Activated T-cell treated with anti-CD3 and anti-CD28 coated beads, Interleukin-2, amount 50 U/mL, for 24 hours (primary cell): ENCODE measurements around the gene HSPA12B.

ENCODE experiments used
- DNase-seq: peaks from one replicate; pipeline ENCODE4 v3.0.0-alpha.2; 2020
- H3K27ac Mint-ChIP-seq: 2 replicates; pipeline ENCODE4 v1.8.0; 2020; ENCODE audit warnings: mild to moderate bottlenecking, mixed read lengths
- H3K27me3 Mint-ChIP-seq: 2 replicates; pipeline ENCODE4 v1.8.0; 2020; ENCODE audit warnings: mixed read lengths
- H3K36me3 Mint-ChIP-seq: 2 replicates; pipeline ENCODE4 v1.8.0; 2020; ENCODE audit warnings: low read depth, mixed read lengths
- H3K4me1 Mint-ChIP-seq: 2 replicates; pipeline ENCODE4 v1.8.0; 2020; ENCODE audit warnings: low read depth, mixed read lengths
- H3K4me3 Mint-ChIP-seq: 2 replicates; pipeline ENCODE4 v1.8.0; 2020; ENCODE audit warnings: mild to moderate bottlenecking, moderate library complexity, mixed read lengths
- H3K9me3 Mint-ChIP-seq: 2 replicates; pipeline ENCODE4 v1.8.0; 2020; ENCODE audit warnings: mixed read lengths

HSPA12B gene

DNA sequence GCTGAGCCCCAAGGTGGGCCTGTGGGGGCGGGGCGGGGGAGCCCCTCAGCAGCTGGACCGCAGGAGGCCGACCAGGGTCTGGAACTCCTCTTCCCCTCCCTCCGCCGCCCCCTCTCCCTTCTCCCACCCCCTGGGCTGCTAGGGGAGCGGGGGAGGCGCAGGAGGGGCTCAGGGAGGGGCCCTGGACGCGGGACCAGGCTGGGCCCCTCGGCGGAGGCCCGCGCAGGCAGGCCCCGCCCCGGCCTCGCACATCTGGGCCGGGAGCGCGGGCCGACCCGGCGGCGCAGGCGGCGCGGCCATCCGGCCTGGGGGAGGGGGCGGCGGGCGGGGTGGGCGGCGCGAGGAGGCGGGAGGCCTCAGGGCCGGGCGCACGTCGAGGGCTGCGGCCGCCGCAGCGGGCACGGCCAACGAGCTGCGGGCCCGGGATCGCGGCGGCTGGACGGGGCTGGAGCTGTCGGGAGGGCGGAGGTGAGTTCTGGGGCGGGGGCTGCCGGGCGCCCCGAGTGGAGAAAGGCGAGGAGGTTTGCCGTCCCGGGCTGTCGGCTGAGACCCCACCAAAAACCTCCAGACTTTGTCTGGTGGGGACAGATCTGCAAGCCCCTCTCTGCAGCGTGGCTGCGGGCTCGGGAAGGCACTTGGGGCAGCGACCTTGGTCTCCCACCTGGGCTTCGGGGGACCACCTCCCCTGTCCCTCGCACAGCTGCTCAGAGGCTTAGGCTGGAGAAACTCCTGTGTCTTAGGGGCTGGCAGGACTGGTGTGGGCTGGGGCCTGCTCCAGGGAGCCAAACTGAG is at the start of gene HSPA12B:
HSPA12B (plus strand) TSS at position 359 of the 792 bp plus-strand sequence. CDS start 5,990 bp downstream, outside the sequence.
- H3K9me3 Mint-ChIP-seq: no peaks in the 10 kb centered on the region
- no peak for DNase-seq
- no peak within 1 kb of the TSS for H3K4me3 Mint-ChIP-seq
- no peak within 1 kb of the TSS for H3K27ac Mint-ChIP-seq
- H3K27me3 Mint-ChIP-seq: peaks cover 51% of the 10 kb centered on the region
- no peaks in the 10 kb centered on the region for H3K36me3 Mint-ChIP-seq
- no peaks in the 10 kb centered on the region for H3K4me1 Mint-ChIP-seq

GRCh38 chr20:3685341-3685740 is 47.1 kb upstream of the HSPA12B start:
- no peak overlapping the region for H3K27ac Mint-ChIP-seq
- no peak overlapping the region for H3K4me3 Mint-ChIP-seq
- no peaks in the 10 kb centered on the region for H3K36me3 Mint-ChIP-seq
- no peak for DNase-seq
- no peaks in the 10 kb centered on the region for H3K9me3 Mint-ChIP-seq
- peaks cover 45% of the 10 kb centered on the region for H3K27me3 Mint-ChIP-seq
- peaks cover 2% of the 10 kb centered on the region for H3K4me1 Mint-ChIP-seq

DNA sequence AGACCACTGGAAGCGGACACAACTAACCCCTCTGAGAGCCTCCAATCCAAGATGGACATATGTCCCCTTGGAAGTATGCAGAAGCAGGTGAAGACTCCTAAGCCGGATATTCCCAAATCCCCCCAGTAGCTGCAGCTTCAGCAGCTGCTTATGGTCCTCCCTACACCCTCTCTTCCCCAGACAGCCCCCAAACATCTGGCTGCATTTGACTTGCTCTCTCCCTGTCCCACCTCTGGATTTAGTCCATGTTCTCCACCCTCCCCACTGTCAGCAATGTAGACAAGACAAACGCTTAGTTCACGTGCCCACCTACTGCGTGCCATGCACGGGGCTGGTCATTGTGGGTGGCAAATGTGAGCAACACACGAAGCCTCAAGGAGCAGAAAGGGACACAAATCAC is 46.1 kb upstream of the HSPA12B start:
- Mint-ChIP-seq H3K36me3 (no peaks in the 10 kb centered on the region), H3K4me1 (no peaks in the 10 kb centered on the region), H3K4me3 (no peak overlapping the region), H3K9me3 (no peaks in the 10 kb centered on the region), H3K27me3 (peaks cover 34% of the 10 kb centered on the region), H3K27ac (no peak overlapping the region)
- no peak for DNase-seq

- no peak for DNase-seq
- H3K27ac Mint-ChIP-seq: no peak overlapping the region
- H3K27me3 Mint-ChIP-seq: peaks cover 31% of the 10 kb centered on the region
- H3K4me1 Mint-ChIP-seq: no peaks in the 10 kb centered on the region
- no peak overlapping the region for H3K4me3 Mint-ChIP-seq
- H3K36me3 Mint-ChIP-seq: no peaks in the 10 kb centered on the region
- H3K9me3 Mint-ChIP-seq: no peaks in the 10 kb centered on the region
Measured at GRCh38 chr20:3686867-3687321, 45.6 kb upstream of the HSPA12B start.

- Mint-ChIP-seq H3K4me1 (no peaks in the 10 kb centered on the region), H3K27ac (no peak overlapping the region), H3K9me3 (no peaks in the 10 kb centered on the region), H3K4me3 (no peak overlapping the region), H3K27me3 (peaks cover 26% of the 10 kb centered on the region), H3K36me3 (no peaks in the 10 kb centered on the region)
- DNase-seq: no peak
Measured at GRCh38 chr20:3687655-3688054, 44.8 kb upstream of the HSPA12B start.

DNA sequence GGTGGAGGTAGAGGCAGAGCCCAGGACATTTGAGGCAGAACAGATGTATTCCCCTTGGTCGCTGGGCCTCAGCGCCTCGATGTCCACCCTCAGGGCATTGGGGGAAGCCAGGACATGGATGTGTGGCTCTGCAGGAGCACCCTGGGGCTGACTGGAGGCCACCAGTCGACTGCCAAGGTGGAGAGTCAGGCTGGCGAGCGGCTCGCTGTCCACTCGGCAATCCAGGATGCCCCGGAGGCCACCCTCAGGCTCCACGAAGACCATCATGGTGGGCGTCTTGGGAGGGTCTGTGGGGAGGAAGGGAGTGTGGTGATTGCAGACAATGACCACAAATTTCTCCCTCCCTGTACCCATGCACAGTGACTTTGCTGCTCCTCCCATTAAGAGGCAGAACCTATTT is 42.5 kb upstream of the HSPA12B start:
- Mint-ChIP-seq H3K9me3 (no peaks in the 10 kb centered on the region), H3K36me3 (no peaks in the 10 kb centered on the region), H3K4me3 (no peak overlapping the region), H3K27ac (no peak overlapping the region), H3K27me3 (peaks cover 9% of the 10 kb centered on the region), H3K4me1 (no peaks in the 10 kb centered on the region)
- DNase-seq: no peak

DNA sequence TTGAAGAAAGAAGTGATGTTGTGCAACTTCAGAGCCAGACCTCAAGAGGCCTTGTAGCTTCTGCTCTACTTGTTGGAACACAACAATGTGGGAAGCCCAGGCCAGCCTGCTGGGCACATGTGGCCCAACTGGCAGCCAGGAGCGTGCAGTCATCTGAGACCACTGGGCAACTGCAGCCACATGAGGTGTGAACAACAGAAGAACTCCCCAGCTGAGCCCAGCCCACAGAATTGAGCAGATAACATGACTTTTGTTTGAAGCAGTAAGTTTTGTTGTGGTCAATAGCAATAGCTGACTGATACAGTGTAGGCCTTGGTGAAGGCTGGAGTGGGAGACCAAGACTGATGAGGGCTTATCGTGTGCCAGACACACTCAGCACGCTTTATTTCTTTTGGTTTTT is 42.1 kb upstream of the HSPA12B start:
- Mint-ChIP-seq H3K9me3 (no peaks in the 10 kb centered on the region), H3K4me3 (no peak overlapping the region), H3K4me1 (no peaks in the 10 kb centered on the region)

DNA sequence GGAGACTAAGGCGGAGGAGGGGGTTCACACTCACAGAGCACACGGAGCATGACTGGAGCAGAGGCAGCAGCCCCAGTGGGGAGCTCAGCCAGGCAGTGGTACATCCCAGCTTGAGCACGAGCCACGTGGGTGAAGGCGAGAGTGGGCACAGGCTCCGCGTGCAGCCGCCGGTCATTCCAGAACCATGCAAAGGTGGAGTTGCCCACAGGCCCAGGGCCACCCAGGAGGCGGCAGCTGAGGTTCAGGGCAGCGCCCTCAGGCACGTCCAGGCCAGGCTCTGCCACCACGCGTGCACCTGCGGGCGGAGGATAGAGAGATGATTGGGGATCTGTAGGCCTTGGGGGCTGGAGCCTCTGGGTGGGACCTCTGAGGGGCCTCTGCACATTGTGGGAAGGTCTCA is 41.2 kb upstream of the HSPA12B start:
- no peaks in the 10 kb centered on the region for H3K4me1 Mint-ChIP-seq
- H3K9me3 Mint-ChIP-seq: no peaks in the 10 kb centered on the region
- H3K4me3 Mint-ChIP-seq: no peak overlapping the region
- no peak overlapping the region for H3K27ac Mint-ChIP-seq
- no peaks in the 10 kb centered on the region for H3K36me3 Mint-ChIP-seq
- no peak for DNase-seq
- peaks cover 3% of the 10 kb centered on the region for H3K27me3 Mint-ChIP-seq

More for the DNA sequence above, 42.1 kb upstream of the HSPA12B start:
- H3K27me3 Mint-ChIP-seq: peaks cover 6% of the 10 kb centered on the region
- no peaks in the 10 kb centered on the region for H3K36me3 Mint-ChIP-seq
- H3K27ac Mint-ChIP-seq: no peak overlapping the region
- DNase-seq: no peak

DNA sequence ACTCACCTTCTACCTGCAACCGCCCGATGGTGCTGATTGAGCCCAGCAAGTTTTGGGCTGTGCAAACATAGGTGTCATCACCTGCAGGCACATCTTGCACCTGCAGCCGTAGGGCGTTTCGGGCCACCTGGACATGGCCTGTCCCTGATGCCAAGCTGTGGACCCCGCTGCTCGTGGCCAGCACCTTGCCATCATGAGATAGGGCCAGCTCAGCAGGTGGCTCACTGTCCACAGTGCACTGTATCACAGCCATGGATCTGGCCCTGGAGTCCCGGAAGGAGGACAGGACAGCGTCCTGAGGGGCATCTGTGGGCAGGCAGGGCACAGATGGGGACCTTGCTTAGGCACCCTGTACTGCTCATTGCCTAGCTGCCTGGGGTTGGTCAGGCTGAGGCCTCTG is 40.6 kb upstream of the HSPA12B start:
- no peaks in the 10 kb centered on the region for H3K4me1 Mint-ChIP-seq
- peaks cover 3% of the 10 kb centered on the region for H3K27me3 Mint-ChIP-seq
- H3K36me3 Mint-ChIP-seq: no peaks in the 10 kb centered on the region
- no peaks in the 10 kb centered on the region for H3K9me3 Mint-ChIP-seq
- H3K27ac Mint-ChIP-seq: no peak overlapping the region
- DNase-seq: no peak
- no peak overlapping the region for H3K4me3 Mint-ChIP-seq

GRCh38 chr20:3692706-3693294 is 39.7 kb upstream of the HSPA12B start:
- no peak for DNase-seq
- Mint-ChIP-seq H3K27me3 (no peaks in the 10 kb centered on the region), H3K4me3 (no peak overlapping the region), H3K4me1 (no peaks in the 10 kb centered on the region), H3K9me3 (no peaks in the 10 kb centered on the region), H3K27ac (no peak overlapping the region), H3K36me3 (no peaks in the 10 kb centered on the region)

DNA sequence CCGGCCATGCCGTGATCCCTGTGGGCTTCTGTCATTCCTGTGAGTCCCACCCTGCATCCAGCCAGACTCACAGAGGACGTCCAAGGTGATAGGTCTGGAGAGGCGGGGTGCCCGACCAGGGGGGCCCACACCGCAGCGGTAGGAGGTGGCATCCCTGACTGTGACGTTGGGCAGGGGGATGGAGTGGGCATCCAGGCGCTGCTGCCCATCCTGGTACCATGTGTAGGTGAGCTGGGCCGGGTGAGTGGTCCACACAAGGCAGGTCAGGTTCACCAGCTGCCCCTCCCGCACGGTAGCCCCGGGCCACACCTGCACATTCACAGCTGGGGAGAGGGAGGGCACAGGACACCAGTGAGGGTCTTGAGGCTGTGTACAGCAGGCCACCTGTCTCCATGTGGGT is 39.1 kb upstream of the HSPA12B start:
- H3K36me3 Mint-ChIP-seq: no peaks in the 10 kb centered on the region
- no peak for DNase-seq
- H3K27ac Mint-ChIP-seq: no peak overlapping the region
- no peaks in the 10 kb centered on the region for H3K27me3 Mint-ChIP-seq
- no peaks in the 10 kb centered on the region for H3K4me1 Mint-ChIP-seq
- no peaks in the 10 kb centered on the region for H3K9me3 Mint-ChIP-seq
- no peak overlapping the region for H3K4me3 Mint-ChIP-seq

- no peak overlapping the region for H3K27ac Mint-ChIP-seq
- no peaks in the 10 kb centered on the region for H3K9me3 Mint-ChIP-seq
- no peak for DNase-seq
Measured at GRCh38 chr20:3694864-3695263, 37.6 kb upstream of the HSPA12B start.

DNA sequence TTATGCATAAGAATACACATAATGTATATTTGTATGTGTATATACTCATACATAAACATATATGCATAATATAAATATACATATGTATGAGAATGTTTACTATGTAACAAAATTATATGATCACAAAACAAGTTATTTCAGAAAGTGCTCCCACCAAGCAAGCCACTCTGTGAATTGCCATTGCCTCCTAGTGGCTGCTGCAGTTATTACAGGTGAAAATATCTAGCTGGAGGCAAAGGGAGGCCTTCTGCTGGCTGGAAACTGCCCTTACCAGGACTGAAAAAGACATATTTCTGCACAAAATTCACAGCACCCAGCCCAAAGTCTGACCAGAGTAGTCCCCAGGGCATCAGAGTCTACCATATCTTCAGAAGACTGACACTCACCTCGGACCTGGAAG is 36.3 kb upstream of the HSPA12B start:
- DNase-seq: no peak
- H3K36me3 Mint-ChIP-seq: no peaks in the 10 kb centered on the region
- no peaks in the 10 kb centered on the region for H3K27me3 Mint-ChIP-seq
- no peak overlapping the region for H3K27ac Mint-ChIP-seq
- H3K4me3 Mint-ChIP-seq: no peak overlapping the region
- no peaks in the 10 kb centered on the region for H3K4me1 Mint-ChIP-seq
- no peaks in the 10 kb centered on the region for H3K9me3 Mint-ChIP-seq

More at GRCh38 chr20:3694864-3695263, 37.6 kb upstream of the HSPA12B start:
- Mint-ChIP-seq H3K4me1 (no peaks in the 10 kb centered on the region), H3K27me3 (no peaks in the 10 kb centered on the region), H3K4me3 (no peak overlapping the region), H3K36me3 (no peaks in the 10 kb centered on the region)

DNA sequence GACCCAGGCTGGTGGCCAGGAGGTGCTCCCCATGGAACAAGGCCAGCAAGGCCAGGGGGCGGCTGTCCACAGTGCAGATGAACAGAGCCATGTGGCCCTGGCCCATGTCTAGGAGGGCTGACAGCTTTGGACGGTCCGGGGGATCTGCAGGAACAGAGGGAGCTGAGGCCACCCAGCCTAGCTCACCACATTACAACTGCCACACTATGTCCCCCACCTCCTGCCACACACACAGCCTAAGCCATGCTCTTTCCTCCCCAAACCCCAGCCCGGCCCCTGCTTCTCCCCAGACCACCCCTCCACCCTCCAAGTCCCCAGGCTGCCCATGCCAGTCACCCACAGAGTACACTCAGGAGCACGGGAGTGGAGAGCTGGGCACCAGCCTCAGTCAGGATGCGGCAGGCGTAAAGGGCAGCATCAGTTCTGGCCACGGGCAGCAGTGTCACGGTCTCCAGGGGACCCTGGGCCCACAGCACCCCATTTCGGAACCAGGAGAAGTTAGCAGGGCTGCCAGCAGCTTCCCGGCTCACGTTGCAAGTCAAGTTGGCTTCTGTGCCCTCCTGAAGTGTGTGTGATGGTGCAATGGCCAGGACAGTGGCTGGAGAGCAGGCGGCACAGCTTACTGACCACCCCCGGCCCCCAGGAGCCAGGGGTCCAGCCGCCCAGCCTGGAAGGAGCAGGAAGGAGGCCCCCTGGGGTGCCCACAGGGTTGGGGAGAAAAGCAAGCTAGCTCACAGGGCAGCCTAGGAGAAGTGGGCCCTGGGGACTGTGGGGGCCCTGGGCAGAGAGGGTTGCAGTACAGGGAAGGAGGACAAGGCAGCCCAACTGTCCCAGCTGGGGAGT is 35.5 kb upstream of the HSPA12B start:
- no peaks in the 10 kb centered on the region for H3K36me3 Mint-ChIP-seq
- H3K4me3 Mint-ChIP-seq: no peak overlapping the region
- DNase-seq: no peak
- H3K27ac Mint-ChIP-seq: no peak overlapping the region
- H3K4me1 Mint-ChIP-seq: no peaks in the 10 kb centered on the region
- no peaks in the 10 kb centered on the region for H3K9me3 Mint-ChIP-seq
- H3K27me3 Mint-ChIP-seq: no peaks in the 10 kb centered on the region
